HG03280 (cell line): ENCODE measurements around the gene ANXA1.

Source experiments
- ATAC-seq: cut with Tn5 transposase; IDR thresholded peaks from one replicate; pipeline ENCODE4 v1.9.1; 2021; ENCODE audit warnings: mild to moderate bottlenecking, moderate library complexity; ENCODE audit not compliant: unreplicated experiment

The ANXA1 gene

GRCh38 chr9:73137914-73138313 is 13.8 kb upstream of the ANXA1 start:
- ATAC-seq = no peak

GRCh38 chr9:73138516-73138915 is 13.1 kb upstream of the ANXA1 start:
- no peak for ATAC-seq

GRCh38 chr9:73141282-73141681 is 10.4 kb upstream of the ANXA1 start:
- no peak for ATAC-seq

- ATAC-seq = no peak
Observed at GRCh38 chr9:73143711-73144328, 7.8 kb upstream of the ANXA1 start.

- no peak for ATAC-seq
Observed at GRCh38 chr9:73146111-73146815, 5.4 kb upstream of the ANXA1 start.

DNA sequence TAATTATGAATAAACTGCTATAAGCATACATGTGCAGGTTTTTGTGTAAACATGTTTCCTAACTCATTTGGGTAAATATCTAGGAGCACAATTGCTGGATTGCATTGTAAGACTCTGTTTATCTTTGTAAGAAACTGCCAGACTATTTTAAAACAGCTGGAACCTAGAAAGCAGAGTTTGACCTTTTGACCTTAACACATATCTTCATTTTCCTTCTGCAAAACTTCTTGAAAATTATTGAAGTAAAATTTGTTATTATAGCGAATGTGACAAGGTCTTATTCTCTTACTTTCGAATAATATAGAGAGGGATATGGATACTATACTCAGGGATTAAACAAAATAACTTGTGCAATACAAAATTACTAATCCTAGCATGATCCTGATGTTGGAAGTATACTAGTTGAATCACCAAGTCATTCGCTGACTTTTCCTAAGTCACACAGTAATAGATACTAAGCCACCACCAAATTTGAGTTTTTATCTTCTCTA is 3.2 kb upstream of the ANXA1 start:
- no peak for ATAC-seq

DNA sequence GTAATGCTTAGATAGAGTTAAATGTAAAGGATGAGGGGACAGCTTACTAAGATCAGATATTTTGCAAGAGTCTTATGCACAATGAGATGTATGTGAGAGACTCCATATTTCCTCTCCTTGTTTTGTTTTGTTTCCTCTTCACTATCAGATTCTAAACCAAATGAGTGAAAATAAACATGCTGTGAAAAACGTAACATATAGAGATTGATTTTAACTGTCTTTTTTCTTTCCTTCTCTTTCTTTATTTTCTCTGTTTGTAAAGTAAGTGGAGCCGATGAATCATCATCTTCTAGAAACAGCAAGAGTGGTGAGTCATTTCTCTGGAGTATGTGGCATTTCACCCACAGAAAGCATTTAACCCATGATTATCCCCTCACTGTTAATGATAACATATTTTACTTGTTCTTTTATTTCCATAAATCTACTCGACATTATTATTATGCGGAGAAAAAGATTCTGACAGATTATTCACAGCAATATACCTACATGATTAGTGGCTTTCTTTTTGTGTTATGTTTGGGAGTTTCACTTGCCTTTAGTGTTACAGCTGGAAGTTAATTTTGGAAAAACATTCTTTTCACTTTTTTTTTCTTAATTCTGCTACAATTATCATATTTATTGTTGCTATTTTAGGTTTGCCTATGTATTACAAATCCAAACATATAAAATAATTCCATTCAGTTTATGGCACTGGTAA is 2.1 kb upstream of the ANXA1 start:
- peak; percentile 75 for ATAC-seq

DNA sequence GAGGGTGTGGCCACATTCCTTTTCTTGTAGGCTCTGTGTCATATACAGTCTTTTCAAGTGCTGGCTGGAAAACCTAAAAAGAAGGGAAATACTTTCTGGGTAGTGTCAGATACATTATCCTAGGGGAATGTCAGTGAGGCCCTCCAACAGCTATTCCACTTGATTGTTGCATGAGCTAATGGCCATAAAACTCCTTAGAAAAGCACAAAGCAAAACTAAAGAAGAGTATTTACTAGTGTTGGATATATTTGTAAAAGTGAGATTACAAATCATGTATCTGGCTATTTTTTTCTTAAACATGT is 829 bp downstream of the ANXA1 start:
- no peak for ATAC-seq

DNA sequence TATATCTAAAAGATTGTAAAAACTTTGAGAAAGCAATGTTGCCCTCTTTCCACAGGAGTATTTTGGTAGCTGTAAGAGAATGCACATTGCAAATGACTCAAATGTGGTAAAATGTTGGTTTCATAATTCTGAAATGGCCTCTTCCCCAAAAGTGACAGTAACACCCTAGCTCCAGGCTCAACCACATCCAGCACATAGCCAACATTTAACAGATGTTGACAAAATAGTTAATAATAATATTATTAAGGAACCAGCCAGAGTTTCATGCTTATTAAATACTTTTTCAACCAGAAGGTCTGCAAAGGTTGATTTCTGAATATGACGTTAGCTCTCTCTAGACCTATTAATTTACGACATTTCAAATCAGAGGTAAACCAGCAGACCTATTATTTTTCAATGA is 1.3 kb downstream of the ANXA1 start:
- peak; percentile 55 for ATAC-seq

DNA sequence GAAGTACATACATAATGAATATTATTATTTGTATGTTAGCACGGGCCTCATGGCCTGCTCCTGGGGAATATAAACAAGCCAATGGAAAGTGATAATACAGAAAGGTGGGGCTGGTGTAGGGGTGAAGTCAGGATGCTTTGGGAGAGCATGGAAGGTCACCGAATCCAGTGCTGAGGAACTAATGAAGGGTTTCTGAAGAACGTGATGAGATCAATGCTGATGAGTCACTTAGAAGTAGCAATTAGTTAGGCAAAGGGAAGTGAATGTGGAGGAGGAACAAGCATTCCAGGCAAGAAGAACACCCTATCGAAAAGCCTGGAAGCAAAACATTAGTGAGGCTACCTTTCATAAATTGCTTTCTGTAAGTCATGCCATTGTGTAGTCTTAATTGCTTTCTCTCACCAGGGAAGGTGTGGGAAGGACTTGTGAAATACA is 2.1 kb downstream of the ANXA1 start:
- no peak for ATAC-seq

- ATAC-seq = no peak
Observed at GRCh38 chr9:73154271-73154670, 2.6 kb downstream of the ANXA1 start.

DNA sequence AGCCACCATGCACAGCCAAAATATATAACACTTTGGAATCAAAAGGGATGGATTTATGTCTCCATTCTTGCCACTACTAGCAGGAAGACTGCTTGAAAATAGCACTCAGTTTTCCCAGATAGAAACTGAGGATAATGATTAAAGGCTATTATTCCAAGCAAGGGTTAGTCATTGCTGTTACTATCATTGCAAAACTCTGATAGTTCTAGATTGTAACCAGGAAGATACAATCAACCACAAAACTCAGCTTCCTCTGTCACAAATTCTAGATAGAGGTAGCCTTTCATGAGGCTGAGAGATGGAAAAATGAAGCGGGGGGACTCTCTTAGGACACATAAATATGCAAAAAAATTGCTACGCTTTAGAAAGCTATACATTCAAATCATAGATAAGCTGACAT is 3.1 kb downstream of the ANXA1 start:
- ATAC-seq = no peak

GRCh38 chr9:73155377-73155776 is 3.7 kb downstream of the ANXA1 start:
- no peak for ATAC-seq

- no peak for ATAC-seq
Observed at GRCh38 chr9:73155968-73156864, 4.6 kb downstream of the ANXA1 start.

GRCh38 chr9:73156865-73157187 is 5.2 kb downstream of the ANXA1 start:
- ATAC-seq = no peak

DNA sequence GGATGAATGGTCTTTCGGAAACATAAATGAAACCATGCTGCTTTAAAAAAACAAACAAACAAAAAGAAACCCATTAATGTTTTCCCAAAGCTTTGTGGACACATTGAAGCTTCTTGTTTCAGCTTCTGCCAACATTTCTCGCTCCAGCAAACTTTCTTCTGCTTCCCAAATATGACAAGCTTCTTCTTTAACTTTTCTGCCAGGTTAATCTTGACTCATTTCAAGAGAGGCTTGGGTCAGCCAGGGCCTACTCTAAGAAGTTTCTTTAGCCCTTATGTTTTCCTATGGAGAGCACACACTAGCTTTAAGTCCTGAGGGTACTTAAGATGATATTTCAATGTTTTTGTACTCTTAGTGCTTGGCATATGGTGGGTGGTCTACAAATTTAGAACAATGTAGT is 6.1 kb downstream of the ANXA1 start:
- ATAC-seq = no peak

DNA sequence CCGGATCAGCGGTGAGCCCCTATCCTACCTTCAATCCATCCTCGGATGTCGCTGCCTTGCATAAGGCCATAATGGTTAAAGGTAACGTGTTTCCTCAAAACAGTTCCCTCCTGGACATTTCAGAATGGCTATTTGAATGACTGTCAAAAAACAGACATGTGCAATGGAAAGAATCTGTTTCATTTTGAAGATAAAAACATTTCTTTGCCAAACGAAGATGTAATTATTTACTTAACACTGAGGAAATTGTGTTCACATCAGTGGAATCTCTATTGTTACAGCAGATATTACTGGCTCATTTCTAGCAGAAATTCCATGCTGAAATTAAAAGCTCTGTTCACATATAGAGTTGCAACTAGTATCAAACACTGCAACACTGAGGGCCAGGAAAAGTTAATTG is 7.1 kb downstream of the ANXA1 start:
- ATAC-seq = no peak

DNA sequence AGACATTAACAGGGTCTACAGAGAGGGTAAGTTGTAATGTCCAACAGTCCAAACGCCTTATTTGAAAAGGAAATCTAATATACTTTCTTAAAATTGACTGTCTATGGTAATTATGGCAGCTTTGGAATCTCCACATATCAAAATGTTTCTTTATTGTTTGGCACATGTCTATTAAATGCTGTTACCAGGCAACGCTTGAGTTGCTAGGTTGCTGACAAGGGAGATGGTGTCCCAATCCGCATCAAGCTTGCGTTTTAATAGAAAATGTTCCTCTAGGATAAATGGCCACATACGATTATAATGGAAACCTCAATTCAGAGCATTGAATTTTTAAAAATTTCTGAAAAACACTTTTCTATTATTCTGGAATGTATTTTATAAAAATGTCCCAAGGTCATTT is 9.2 kb downstream of the ANXA1 start:
- no peak for ATAC-seq

DNA sequence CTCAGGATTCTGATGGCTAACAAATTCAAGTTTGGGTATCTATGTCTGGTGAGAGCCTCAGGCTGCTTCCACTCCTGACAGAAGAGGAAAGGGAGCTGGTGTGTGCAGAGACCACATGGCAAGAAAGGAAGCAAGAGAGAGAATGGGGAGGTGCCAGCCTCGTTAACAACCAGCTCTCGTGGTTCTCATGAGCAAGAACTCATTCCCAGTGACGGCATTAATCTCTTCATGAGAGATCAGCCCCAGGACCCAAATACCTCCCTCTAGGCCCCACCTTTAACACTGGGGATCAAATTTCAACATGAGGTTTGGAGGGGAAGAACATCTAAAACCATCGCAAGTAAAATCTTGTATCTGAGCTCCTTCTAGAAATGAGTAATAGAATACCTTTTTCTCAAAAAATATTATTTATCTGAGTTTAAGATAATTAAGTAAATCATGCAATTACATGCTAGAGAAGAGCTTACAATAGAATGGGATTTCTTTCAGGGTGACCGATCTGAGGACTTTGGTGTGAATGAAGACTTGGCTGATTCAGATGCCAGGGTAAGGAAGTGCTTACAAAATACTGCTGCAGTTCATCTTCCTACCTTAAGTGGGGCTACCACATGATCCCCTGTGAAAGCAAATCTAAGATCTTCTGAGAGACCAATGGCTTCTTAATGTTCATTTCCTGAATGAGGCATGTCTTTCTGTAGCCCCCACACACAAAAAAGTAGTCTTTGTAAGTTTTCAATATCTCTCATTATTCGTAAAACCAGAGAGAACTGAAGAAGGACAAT is 11.5 kb downstream of the ANXA1 start:
- peak; percentile 46 for ATAC-seq

GRCh38 chr9:73165911-73166310 is 14.2 kb downstream of the ANXA1 start:
- no peak for ATAC-seq

GRCh38 chr9:73166468-73166867 is 14.8 kb downstream of the ANXA1 start:
- ATAC-seq = no peak
